ENCODE data around the gene TMEM214. TPM values are rescaled to one million over a fixed set of nuclear protein-coding genes. Genes with fewer than 3 reads are reported as not detected.

Gene TMEM214
- polyA plus RNA-seq, 1 donor from 2014 or later = 10.3 TPM

DNA sequence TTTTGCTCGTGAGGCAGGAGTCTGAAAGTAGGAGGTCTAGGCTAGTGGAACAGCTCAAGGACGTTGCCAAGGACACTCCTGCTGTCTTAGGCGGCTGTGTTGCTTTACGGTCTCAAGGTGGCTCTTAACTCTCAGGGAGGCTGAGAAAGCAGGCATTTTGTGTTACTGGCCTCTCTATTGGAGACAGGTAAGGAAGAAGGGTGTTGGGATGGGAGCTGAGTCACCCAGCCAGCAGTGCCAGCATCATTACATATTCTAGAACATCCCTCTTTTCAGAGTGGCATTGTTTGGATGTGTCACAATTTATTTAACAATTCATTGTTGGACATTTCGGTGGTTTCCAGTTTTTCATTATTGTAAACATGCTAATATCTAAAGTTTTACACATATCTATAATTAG lies 30.8 kb upstream of the TMEM214 start:
- no peak for TF ChIP-seq EP300 (conservative IDR thresholded peaks at IDR 0.05; ENCODE audit: poor library complexity, severe bottlenecking)
- TF ChIP-seq MXI1 (conservative IDR thresholded peaks at IDR 0.05; ENCODE audit: poor library complexity, severe bottlenecking) = no peak
- TF ChIP-seq, protein P1, sequence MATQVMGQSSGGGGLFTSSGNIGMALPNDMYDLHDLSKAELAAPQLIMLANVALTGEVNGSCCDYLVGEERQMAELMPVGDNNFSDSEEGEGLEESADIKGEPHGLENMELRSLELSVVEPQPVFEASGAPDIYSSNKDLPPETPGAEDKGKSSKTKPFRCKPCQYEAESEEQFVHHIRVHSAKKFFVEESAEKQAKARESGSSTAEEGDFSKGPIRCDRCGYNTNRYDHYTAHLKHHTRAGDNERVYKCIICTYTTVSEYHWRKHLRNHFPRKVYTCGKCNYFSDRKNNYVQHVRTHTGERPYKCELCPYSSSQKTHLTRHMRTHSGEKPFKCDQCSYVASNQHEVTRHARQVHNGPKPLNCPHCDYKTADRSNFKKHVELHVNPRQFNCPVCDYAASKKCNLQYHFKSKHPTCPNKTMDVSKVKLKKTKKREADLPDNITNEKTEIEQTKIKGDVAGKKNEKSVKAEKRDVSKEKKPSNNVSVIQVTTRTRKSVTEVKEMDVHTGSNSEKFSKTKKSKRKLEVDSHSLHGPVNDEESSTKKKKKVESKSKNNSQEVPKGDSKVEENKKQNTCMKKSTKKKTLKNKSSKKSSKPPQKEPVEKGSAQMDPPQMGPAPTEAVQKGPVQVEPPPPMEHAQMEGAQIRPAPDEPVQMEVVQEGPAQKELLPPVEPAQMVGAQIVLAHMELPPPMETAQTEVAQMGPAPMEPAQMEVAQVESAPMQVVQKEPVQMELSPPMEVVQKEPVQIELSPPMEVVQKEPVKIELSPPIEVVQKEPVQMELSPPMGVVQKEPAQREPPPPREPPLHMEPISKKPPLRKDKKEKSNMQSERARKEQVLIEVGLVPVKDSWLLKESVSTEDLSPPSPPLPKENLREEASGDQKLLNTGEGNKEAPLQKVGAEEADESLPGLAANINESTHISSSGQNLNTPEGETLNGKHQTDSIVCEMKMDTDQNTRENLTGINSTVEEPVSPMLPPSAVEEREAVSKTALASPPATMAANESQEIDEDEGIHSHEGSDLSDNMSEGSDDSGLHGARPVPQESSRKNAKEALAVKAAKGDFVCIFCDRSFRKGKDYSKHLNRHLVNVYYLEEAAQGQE (IDR thresholded peaks at IDR 0.05; ENCODE audit: borderline replicate concordance) = no peak
- no peak for TF ChIP-seq RAD21 (conservative IDR thresholded peaks at IDR 0.05)
- no peak for TF ChIP-seq TAF1 (IDR thresholded peaks at IDR 0.05; ENCODE audit: low read depth)
- no peak for TF ChIP-seq EZH2 (IDR thresholded peaks at IDR 0.05; ENCODE audit: borderline replicate concordance, insufficient read depth, low read length, poor library complexity, severe bottlenecking)
- TF ChIP-seq SMC3 (conservative IDR thresholded peaks at IDR 0.05; ENCODE audit: poor library complexity) = no peak
- no peak for TF ChIP-seq POLR2AphosphoS5 (IDR thresholded peaks at IDR 0.05)
- TF ChIP-seq, protein P2, sequence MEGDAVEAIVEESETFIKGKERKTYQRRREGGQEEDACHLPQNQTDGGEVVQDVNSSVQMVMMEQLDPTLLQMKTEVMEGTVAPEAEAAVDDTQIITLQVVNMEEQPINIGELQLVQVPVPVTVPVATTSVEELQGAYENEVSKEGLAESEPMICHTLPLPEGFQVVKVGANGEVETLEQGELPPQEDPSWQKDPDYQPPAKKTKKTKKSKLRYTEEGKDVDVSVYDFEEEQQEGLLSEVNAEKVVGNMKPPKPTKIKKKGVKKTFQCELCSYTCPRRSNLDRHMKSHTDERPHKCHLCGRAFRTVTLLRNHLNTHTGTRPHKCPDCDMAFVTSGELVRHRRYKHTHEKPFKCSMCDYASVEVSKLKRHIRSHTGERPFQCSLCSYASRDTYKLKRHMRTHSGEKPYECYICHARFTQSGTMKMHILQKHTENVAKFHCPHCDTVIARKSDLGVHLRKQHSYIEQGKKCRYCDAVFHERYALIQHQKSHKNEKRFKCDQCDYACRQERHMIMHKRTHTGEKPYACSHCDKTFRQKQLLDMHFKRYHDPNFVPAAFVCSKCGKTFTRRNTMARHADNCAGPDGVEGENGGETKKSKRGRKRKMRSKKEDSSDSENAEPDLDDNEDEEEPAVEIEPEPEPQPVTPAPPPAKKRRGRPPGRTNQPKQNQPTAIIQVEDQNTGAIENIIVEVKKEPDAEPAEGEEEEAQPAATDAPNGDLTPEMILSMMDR (IDR thresholded peaks at IDR 0.05; ENCODE audit: poor library complexity, severe bottlenecking) = no peak
- Histone ChIP-seq H3K36me3 (ENCODE audit: insufficient read depth, low read length) (no peaks in the 10 kb centered on the region), H3K4me2 (ENCODE audit: low read length) (no peak overlapping the region), H3K9me2 (ENCODE audit: insufficient read depth, low read length) (no peaks in the 10 kb centered on the region), H3K9me3 (ENCODE audit: low read length) (no peaks in the 10 kb centered on the region), H3K79me2 (replicated peaks; ENCODE audit: insufficient read depth, low read length) (peaks cover 3% of the 10 kb centered on the region), H2AFZ (ENCODE audit: low read depth, low read length) (no peak overlapping the region), H3K27me3 (ENCODE audit: insufficient read depth, low read depth, low read length) (no peaks in the 10 kb centered on the region), H4K20me1 (ENCODE audit: insufficient read depth) (no peaks in the 10 kb centered on the region), H3K4me3 (ENCODE audit: low read length) (no peak overlapping the region), H3K27ac (ENCODE audit: low read length) (no peak overlapping the region), H3K9ac (ENCODE audit: low read length) (no peak overlapping the region), H3F3A (ENCODE audit: insufficient read depth, low read length, poor library complexity, severe bottlenecking) (no peaks in the 10 kb centered on the region)

DNA sequence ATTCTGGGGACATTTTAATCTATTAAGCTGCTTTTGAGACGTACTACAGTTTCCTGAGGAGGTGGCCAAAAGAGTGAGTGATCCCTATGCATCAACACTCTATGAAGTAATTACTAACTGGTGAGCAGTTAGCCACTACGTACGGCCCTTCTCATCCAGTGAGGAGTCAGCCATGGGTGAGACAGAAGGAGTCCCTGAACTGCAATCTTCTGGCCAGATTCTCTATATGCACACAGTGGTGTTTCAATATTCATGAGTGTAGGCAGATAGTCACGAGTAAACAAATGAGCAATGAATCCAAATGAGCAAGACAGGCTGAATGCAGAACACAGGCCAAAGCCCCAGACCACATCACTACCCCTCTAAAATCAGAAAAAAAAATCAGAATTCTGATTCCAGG lies 29.8 kb upstream of the TMEM214 start:
- H4K20me1 ChIP-seq (ENCODE audit: insufficient read depth) = no peaks in the 10 kb centered on the region
- no peaks in the 10 kb centered on the region for H3K27me3 ChIP-seq (ENCODE audit: insufficient read depth, low read depth, low read length)
- no peaks in the 10 kb centered on the region for H3F3A ChIP-seq (ENCODE audit: insufficient read depth, low read length, poor library complexity, severe bottlenecking)
- H3K79me2 ChIP-seq (replicated peaks; ENCODE audit: insufficient read depth, low read length) = no peaks in the 10 kb centered on the region
- H3K9me3 ChIP-seq (ENCODE audit: low read length) = no peaks in the 10 kb centered on the region
- H3K4me2 ChIP-seq (ENCODE audit: low read length) = no peak overlapping the region
- H3K27ac ChIP-seq (ENCODE audit: low read length) = no peak overlapping the region
- H3K36me3 ChIP-seq (ENCODE audit: insufficient read depth, low read length) = no peaks in the 10 kb centered on the region
- no peak overlapping the region for H3K4me3 ChIP-seq (ENCODE audit: low read length)
- H2AFZ ChIP-seq (ENCODE audit: low read depth, low read length) = no peak overlapping the region
- TF ChIP-seq MXI1 (conservative IDR thresholded peaks at IDR 0.05; ENCODE audit: poor library complexity, severe bottlenecking) (no peak), POLR2AphosphoS5 (IDR thresholded peaks at IDR 0.05) (no peak), EZH2 (IDR thresholded peaks at IDR 0.05; ENCODE audit: borderline replicate concordance, insufficient read depth, low read length, poor library complexity, severe bottlenecking) (no peak), TAF1 (IDR thresholded peaks at IDR 0.05; ENCODE audit: low read depth) (no peak), EP300 (conservative IDR thresholded peaks at IDR 0.05; ENCODE audit: poor library complexity, severe bottlenecking) (no peak), RAD21 (conservative IDR thresholded peaks at IDR 0.05) (no peak), SMC3 (conservative IDR thresholded peaks at IDR 0.05; ENCODE audit: poor library complexity) (no peak)
- TF ChIP-seq, protein P2 (IDR thresholded peaks at IDR 0.05; ENCODE audit: poor library complexity, severe bottlenecking) = no peak
- TF ChIP-seq, protein P1 (IDR thresholded peaks at IDR 0.05; ENCODE audit: borderline replicate concordance) = no peak
- H3K9ac ChIP-seq (ENCODE audit: low read length) = no peak overlapping the region
- no peaks in the 10 kb centered on the region for H3K9me2 ChIP-seq (ENCODE audit: insufficient read depth, low read length)
